ENCODE results near the gene SAA2. TPM values are rescaled to one million over a fixed set of nuclear protein-coding genes. Genes with fewer than 3 reads are reported as not detected.
"Not testable (repeated sequence)": the region's sequence is repeated elsewhere in the genome, so short reads cannot be mapped to it uniquely, and the experiment has no call there.

Gene SAA2
- total RNA-seq, 1 experiment from 2014 or later = not detected

DNA sequence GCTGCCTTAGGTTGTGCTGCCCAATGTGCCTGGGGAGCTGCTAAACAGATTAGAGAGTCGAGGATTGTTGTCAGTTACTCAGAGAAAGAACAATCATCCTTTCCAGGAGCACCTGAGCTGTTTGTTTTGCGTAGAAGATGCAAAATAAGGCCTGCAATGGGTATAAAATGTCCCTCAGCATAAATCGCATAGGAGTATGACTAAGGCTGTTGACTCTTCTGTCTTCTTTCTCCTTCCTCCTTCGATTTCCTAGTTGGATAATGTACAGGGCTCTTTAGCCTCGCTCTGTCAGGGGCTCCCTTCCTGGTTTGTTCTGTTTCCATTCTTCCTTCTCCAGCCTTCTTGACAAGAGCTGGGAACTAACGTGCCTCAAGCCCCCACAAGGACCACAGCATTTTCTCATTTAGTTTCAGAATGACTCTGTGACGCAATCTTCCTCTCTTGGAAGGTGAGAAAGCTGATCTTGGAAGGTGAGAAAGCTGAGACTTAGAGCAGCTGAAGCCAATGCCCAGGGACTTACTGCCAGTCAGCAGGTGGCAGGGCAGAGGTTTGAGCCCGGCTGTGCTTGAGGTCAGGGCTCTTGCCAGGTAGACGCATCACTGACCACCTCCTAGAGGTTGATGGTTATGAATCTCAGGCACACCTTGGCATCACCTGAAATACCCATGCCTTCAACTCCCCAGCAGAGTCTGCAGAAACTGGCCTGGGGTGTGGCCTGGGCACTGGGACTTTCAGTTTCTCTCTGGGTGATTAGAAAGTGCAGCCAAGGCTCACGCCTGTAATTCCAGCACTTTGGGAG, 19.1 kb upstream of the SAA2 start:
- DNase-seq; H3K79me2 ChIP-seq (ENCODE audit: insufficient read depth, low read length); H4K91ac ChIP-seq (ENCODE audit: insufficient read length, low read depth, low read length); H3K27me3 ChIP-seq (ENCODE audit: insufficient read depth, low read length); H3K27ac ChIP-seq (ENCODE audit: insufficient read length, low read depth, low read length); H2BK15ac ChIP-seq (ENCODE audit: low read depth, low read length); H3K4ac ChIP-seq (ENCODE audit: low read depth, low read length); H3K18ac ChIP-seq (ENCODE audit: insufficient read length, low read depth, low read length); H3K9ac ChIP-seq (ENCODE audit: extremely low read depth, insufficient read length, low read length); H4K5ac ChIP-seq (ENCODE audit: insufficient read length, low read depth, low read length); H3K27ac Mint-ChIP-seq; H3K79me1 ChIP-seq (ENCODE audit: insufficient read depth, low read depth, low read length, poor library complexity, severe bottlenecking); H3K9me3 ChIP-seq (ENCODE audit: control insufficient read depth, low read depth, low read length); H3K9me3 Mint-ChIP-seq; H3K4me3 Mint-ChIP-seq; H4K8ac ChIP-seq (replicated peaks; ENCODE audit: insufficient read length, low read depth, low read length); H2BK12ac ChIP-seq (ENCODE audit: insufficient read length, low read depth, low read length); H2AK5ac ChIP-seq (ENCODE audit: insufficient read length, low read length); H3K56ac ChIP-seq (ENCODE audit: insufficient read length, low read depth, low read length); H2BK120ac ChIP-seq (ENCODE audit: low read depth, low read length, poor library complexity, severe bottlenecking); H3K23me2 ChIP-seq (ENCODE audit: insufficient read length, low read depth, low read length, poor library complexity, severe bottlenecking); H4K20me1 ChIP-seq (ENCODE audit: control insufficient read depth, insufficient read depth, insufficient read length); H3K23ac ChIP-seq (ENCODE audit: insufficient read length, low read depth, low read length); H3T11ph ChIP-seq (ENCODE audit: low read length); H2AFZ ChIP-seq (ENCODE audit: low read length); H3K4me2 ChIP-seq (ENCODE audit: insufficient read depth, insufficient read length, low read length); H2BK20ac ChIP-seq (ENCODE audit: low read depth, low read length, poor library complexity, severe bottlenecking); H2BK5ac ChIP-seq (ENCODE audit: insufficient read length, low read length); H3K14ac ChIP-seq (ENCODE audit: insufficient read depth, low read length); H3K27me3 Mint-ChIP-seq (ENCODE audit: low read depth); H3K36me3 Mint-ChIP-seq (ENCODE audit: insufficient read depth in 1 of 3, low read depth in 3 of 3); H3K4me1 Mint-ChIP-seq; H3K4me1 ChIP-seq (ENCODE audit: insufficient read depth, low read length): not testable (repeated sequence)
- no CpG with 5 or more reads among the region's 10 CpGs for WGBS (ENCODE audit: extremely low coverage, insufficient read length, low lambda C conversion rate)

All from H9 (cell line).